Activated CD4-positive, CD25-positive, alpha-beta regulatory T cell treated with anti-CD3 and anti-CD28 coated beads, Interleukin-2, amount 50 U/mL, for 24 hours (primary cell): ENCODE results near the gene GSC2.

Experiments used
- ATAC-seq, 2 donors: fragments of 150-1000 bp; cut with Tn5 transposase; one replicate each; pipeline ENCODE4 v1.10.0; 2021; ENCODE audit warnings: mild to moderate bottlenecking in 1 of 2, moderate library complexity in 1 of 2

The GSC2 gene

DNA sequence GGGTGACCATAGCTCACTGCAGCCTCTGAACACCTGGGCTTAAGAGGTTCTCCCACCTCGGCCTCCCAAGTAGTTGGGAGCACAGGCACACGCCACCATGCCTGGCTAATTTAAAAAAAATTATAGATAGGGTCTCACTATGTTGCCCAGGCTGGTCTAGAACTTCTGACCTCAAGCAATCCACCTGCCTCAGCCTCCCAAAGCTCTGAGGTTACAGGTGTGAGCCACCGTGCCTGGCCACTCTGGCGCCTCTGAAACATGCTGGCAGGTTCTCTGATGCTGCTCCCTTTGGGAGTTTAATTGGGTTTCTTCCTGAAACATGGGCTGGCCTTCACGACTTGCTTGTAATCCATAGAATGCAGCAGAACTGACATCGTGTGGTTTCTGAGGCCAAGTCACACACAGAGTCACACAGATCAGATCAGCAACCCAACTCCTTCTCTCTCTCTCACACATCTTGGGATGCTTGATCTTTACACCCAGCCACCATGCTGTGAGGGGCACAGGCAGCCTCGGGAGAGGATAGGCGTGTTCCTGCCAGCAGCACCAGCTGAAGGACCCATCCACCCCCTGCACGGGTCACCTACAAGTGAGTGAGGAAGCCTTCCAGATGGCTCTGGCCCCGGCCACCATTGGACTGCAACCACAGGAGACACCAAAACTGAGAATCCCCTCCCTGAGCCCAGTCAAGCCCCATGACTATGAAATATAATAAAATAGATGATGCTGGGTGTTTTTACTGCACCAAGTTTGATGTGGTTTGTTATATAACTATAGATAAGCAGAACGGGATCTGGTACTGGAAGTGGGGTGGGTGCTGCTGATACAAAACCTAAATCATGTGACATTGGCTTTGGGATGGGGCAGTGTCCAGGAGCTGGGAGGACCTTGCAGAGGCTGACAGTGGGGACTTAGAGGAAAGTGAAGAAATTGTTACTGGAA lies 3.1 kb upstream of the GSC2 start:
- no peak for ATAC-seq

DNA sequence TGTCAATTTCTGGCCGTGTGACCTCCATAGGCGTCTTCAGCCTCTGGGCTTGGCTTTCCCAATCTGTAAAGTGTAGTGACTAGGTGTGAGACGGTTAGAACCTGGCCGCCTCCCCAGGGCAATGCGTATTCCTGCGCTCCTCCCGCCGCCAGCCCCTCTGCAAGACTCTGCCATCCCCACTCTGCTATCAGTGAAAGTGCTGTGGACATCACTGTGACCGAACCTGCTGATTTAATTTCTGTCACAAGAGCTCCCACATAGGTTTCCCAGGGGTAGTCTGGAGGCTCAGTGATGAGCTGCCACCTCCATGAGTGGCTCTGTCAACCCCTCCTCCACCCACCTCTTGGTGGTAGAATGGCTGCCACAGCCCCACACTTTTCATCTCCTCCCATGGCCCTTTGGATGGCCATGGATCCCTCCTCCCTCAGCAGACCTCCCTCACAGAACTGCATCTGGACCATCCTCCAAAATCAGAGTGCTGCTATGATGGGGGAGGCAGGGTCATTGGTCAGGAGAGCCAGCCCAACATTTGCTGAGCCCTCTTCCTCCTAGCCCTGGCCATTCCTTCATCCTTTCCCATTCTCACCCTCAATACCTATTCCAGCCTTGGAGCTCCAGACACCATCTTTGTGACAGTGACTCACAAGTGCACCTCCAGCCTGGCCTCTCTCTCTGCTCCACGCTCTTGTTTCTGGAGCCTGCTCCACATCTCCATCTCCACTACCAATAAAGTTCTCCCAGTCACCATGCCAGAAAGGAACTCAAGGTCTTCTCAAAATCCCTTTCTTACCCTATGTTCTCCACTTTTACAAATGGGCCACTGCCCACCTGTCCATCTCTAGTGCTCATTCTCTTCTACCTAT lies 1.5 kb upstream of the GSC2 start:
- no peak for ATAC-seq

DNA sequence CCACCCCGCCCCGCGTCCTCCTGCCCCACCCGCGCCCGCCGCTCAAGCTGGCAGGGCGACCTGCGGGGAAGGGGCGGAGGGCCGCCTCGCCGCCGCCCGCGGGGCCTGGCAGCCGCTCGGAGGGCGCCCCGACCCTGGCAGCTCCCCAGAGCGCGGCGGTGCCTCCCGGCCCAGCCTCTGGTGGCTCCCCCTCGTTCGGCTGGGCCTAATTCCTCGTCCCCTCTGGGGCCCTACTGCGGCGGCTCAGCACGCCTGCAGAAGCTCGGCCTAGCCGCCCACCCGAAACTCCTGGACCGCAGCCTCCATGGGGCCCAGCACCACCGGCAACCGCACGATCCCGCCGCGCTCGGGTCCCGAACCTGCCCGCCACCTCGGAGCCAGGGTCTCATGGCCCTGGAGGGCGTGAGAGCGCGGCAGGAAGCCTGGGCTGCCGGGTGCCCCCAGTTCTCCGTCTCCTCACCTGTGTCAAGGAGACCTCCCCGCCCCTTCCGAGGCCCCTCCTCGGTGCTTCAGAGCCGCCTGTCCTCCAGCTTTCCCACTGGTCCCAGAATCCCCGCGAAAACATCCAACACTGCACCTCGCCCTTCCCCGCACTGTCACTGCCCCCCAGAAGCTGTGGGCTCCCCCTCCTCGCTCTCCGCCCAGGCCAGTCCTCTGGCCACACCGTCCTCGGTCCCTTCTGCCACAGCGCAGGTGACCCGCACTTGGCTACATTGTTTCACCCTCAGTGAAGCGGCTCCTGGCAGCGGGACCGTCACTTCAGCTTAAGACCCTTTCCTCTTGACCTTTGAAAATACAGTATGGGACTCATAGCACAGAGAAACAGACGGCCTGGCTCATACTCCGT lies 613 bp upstream of the GSC2 start:
- ATAC-seq, result no peak

DNA sequence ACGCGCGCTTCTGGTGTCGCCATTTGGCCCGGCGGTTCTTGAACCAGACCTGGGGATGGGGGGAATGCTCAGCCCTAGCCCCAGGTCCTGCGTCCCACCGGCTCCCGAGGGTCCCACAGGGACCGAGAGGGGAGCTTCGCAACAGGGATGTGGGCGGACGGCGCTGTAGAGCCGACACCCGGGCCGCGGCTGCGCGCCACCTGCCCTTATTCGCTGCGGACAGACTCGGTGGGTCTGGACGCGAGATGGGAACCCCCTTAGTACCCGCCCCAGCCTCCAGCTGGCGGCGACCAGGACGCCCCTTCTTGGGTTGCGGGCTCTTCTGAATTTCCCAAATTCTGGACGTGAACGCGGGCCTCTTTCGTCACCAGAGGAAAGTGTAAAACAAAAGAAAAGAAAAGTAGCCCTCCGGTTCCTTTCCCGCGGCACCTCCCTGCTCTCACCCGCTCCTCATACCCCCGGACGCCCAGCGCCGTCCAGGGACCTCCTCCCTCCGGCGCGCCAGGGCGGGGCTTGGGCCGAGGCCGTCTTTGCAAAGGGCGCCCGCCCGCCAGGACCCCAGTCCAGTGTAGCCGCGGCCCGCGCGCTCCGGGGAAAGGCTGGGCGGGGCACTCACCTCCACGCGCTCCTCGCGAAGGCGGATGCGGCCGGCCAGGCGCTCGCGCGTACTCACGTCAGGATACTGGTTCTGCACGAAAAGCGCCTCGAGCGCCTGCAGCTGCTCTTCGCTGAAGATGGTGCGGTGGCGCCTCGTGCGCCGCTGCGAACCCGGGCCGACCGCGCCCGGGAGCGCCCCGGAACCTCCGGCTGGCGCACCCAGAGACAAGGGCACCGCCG lies 827 bp downstream of the GSC2 start:
- peak in 1 of 2 donors; percentile 5 for ATAC-seq

DNA sequence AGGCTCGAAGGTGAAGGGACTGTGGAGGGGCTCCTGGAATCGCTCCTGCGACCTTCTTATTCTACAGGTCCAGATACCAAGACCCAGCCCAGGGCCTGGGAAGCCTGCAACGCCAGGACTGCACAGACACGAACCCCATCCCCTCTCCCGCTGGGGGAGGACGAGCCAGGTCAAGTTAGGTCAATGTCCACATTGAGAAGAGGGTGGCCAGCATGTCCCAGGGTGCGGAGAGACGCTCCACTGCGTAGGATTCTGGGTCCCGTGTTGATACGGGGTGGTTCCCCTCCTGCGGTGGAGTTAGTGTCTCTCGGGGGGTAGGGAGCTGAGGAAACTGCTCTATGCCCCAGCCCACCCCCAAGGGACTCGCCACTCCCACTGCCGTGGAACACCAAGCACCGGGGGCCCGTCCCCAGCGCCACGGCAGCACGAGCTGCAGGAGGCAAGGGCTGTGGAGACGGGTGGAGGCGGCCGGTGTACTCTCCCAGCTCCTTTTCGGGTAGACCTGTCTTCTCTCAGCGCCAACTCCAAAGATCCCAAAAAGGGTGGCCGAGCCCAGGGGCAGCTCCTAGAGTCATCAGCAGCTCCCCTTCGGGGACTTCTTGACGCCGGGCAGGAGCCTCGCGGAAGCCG lies 1.6 kb downstream of the GSC2 start:
- ATAC-seq, result no peak

DNA sequence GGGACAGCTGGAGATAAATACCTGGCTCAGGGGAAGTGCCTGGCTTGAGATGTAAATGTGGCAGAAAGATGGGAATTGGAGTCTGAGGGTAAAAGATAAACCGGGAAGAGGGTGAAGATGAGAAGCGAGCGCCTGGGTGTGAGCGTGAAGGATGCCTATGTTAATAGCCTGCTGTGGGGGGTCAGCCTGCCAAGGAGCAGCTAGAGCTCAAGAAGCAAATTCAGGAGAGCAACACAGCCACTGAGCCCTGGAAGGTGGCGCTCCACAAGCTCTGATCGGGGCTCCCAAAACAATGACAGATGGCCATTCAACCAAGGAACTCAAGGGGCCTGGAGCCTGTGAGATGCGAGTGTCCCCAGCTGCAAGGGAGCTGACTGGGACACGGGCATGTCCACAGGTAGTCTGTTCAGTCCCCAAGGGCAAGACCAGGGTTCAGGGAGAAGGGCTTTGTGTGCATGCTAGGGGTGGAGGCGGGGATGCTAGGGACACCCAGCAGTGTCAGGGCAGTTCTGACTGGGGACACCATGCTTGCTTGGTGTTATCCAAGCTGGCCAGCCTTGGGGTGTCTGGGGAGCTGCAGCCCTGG lies 2.8 kb downstream of the GSC2 start:
- no peak for ATAC-seq

DNA sequence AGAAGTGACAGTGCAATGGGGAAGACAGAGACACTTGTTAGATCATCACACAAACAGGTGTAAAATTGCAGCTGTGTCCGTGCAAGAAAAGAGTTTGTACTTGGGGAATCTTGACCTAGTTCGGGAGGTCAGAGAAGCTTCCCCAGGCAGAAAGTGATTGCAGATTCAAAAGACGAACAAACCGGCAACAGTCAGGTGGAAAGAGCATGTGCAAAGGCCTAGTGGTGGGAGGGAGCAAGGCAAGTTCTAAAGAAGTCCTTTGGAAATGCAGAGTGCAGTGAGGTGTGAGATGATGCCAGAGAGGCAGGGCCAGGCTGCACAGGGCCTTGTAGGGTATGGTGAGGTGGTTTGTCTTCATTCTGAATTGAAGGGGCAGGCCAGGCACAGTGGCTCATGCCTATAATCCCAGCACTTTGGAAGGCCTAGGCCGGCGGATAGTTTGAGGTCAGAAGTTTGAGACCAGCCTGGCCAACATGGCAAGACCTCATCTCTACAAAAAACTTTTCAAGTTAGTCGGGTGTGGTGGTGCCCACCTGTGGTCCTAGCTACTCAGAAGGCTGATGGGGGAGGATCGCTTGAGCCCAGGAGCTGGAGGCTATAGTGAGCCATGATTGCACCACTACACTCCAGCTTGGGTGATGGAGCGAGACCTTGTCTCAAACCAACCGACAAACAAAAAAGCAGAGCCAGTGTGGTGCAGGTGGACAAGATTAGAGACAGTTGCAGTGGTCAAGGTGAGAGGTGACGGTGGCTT lies 3.7 kb downstream of the GSC2 start:
- no peak for ATAC-seq

DNA sequence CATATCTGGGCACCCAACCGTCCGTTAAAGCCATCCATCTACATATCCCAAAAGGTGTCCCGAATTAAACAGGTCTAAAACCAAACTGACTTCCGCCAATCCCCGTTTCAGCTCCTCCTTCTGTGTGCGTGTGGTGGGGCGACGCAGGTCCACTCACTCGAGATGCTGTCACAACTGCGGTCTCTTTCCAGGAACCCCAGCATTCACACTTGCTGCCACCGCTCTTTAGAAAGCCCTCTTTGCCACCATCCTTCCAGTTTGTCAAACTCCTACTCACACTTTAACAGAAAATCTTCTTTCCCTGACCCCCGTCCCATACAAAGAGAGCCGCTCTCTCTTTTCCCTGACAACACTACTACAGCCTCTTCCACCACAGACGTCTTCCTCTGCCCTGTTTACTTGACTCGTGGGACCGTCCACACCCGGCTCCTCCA lies 6.1 kb downstream of the GSC2 start:
- ATAC-seq, result peak; percentile 33 to 42

DNA sequence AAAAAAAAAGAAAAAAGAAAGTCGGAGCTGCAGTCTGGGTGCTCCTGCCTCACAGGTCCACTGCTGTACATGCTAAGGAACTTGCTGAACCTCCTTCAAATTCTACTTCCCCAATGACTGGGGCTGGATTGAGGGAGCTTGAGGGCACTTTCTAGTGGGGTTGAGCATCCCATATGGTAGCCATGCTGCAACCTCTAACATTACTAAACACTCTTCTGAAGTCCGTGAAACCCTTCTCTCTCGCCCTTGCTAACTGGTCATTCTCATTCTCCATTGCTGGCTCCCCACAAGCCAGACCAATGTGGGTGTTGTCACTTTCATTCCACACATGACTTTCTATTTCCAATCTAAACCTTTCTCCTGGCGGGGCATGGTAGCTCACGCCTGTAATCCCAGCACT lies 6.9 kb downstream of the GSC2 start:
- no peak for ATAC-seq

DNA sequence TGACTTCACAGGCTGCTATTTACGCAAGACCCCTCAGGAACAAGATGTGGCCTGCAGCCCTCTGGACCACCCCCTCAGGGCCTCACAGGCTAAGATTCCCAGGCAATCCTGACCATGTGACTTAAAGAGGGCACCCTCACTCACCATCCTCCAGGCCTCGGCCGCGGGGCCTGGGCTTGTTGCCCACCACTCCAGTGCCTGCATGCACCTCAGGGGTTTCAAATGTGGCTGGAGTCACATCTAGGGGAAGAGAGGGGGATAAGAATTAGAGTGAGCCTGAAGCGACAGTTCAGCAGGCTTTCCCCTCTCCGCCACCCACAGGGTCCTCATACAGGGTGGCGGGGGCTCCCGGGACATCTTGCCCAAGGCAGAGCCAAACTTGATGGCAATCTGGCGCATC lies 7.7 kb downstream of the GSC2 start:
- no peak for ATAC-seq

DNA sequence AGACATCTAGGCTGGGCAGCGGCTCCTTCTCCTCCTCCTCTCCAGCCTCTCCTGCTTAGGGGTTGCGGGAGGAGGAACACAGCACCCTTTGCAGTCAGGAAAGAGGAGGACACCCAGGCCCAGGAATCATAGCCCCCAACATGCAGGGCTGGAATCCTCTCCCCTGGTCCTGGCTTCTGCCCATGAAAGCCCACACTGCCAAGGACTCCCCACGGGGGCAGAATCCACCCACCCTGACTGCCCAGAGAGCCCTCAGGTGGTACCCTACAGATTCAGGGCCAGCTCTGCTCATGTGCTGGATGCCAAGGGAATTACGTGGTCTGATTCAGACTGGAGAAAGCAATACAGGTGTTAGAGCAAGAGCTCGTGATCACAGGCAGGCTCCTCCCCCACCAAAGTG lies 10.1 kb downstream of the GSC2 start:
- ATAC-seq, result no peak

DNA sequence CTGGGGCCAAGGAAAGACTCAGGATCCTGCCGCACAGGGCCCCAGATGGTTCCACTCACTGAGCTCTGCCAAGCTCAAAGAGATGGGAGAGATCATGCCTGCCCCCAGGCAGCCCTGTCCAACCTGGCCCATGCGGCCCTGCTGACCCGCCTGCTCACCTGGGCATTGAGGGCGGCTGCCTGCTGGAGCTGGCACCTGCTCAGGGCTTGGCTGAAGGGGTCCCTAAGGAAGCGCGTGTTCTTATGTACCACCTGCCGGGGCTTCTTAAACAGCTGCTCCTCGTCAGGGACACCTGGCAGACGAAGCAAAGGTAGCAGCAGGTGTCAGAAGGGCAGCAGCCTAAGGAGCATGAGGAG lies 11.1 kb downstream of the GSC2 start:
- ATAC-seq, result no peak

DNA sequence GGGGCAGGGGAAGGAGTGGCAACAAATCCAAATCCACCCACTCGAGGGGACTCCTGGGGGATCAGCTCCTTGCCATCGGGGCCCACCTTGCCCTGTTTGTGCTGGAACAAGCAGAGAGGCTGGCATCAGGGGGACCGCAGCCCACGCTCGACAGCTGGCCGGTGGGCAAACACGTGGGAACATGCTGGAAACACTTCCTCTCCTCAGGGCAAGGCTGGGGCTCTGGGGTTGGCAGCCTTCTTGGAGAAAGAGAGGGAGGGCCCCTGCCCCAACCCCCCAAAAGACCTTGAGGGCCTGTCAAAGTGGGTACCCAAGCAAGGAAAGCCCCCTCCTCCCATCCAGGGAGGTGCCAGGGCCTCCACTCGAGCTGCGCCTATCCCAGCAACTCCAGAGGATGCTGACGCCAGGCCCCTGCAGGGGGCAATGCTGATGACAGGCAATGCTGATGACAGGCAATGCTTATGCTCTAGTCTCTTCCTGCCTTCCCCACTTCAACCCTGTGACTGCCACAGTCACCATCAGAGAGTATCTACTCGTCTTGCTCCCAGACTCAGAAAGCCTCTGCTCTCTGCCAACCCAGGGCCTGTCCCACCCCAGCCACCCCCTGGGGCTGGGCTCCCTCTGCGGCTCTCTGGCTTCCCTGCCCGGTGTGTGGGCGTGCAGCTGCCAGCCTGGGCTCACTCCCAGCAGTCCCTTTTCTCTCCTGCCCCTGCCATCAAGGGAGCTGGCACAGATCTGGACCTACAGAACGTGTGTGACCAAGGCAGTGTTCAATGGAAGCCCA lies 11.7 kb downstream of the GSC2 start:
- ATAC-seq, result no peak

DNA sequence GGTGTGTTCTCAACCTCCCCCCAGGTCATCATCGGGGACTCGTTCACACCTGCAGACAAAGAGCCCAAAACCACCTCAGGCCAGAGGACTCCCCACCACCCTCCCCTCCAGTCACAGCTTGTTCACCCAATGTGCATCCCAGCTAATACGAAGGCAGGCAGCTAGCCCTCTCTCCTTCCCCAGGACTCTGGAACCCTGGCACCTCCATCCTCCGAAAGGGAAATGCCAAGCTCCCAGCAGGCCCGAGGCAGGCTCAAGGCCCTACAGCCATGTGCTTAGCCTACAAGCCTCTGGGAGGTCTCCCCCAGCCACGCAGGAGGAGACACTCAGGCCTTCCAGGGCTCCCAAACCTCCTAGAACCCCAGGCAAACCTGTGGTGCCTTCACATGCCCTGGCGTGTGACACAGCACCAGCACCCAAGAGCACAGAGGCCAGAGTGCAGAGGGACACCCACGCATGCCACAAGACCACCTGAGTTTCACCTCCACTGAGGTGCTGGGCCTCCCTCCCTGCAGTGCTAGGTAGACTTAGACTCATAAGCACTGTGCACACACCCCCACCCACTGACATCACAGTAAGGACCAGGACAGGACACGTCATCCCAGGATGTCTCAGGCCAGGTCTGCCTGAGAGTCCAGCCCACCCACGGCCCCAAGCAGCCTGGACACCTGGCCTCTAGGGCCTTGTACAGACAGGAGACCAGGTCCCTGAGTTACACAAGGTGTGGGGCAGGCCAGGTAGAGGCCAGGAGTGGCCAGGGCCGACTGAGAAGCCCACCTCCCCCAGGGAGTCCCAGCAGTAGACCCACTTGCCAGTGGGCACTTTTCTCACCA lies 12.5 kb downstream of the GSC2 start:
- ATAC-seq, result no peak

DNA sequence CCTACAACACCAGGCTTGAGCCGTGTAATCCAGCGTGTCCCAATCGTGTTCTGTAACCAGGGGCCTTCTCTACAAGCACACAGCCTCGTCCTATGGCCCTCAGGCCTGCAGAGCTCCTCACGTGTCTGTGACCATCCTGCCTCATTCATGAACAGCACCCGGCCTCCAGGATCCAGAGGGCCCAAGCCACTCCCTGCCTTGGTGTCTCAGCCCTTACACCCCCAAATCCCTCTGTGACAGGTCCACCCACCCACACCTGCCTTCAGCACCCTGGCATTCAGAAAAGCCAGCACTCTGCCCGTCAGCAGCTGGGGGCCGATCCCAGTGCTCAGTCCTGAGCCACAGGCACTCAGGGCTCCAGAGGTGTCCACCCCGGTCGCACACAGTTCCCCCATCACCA lies 13.2 kb downstream of the GSC2 start:
- no peak for ATAC-seq

DNA sequence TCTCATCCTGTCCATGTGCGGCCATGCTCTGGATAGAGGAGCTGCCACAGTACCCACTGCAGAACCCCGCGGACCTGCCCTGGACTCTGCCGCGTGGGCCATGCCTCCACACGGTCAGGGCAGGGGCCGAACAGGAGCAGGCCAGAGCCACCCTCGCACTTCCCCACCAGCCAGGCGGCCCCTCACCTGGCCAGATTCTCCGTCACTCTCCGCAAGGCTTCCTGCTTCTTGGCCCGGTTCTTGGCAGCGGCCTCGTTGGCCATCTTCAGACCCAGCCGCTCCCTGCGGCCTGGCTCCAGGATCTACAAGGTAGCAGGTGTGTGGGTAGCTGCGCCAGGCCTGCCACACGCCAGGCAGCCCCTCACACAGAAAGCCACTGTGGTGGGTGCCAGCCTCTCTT lies 15.2 kb downstream of the GSC2 start:
- ATAC-seq, result no peak

DNA sequence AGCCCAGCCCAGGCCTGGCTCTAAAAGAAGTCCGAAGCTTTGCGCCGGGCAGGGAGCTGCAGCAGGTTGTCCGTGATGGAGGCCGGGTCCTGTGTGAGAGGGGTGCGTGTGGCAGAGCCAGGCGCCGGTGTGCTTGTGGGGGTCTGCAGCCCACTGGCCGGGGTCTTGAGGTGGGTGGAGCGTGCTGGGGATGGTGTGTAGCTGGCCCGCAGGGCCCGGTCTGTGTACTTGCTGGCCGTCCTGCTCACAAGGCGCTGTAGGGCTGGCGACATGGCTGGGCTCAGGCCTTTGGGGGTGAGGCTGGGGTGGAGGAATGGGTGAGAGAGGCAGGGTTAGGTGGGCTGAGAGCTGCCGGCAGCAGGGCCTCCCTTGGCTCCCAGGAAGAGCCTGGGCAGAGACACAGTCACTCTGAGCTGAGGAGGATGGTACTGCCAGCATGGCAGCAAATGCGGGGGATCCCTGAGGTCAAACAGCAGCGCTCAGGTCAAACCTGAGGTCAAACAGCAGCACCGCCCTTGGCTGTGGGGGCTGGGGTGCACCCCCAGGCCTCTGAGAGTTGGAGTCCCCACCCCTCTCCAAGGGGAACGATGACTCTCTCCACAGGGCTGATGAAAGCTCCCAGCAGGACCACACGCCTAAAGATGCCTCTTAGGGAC lies 15.8 kb downstream of the GSC2 start:
- no peak for ATAC-seq

DNA sequence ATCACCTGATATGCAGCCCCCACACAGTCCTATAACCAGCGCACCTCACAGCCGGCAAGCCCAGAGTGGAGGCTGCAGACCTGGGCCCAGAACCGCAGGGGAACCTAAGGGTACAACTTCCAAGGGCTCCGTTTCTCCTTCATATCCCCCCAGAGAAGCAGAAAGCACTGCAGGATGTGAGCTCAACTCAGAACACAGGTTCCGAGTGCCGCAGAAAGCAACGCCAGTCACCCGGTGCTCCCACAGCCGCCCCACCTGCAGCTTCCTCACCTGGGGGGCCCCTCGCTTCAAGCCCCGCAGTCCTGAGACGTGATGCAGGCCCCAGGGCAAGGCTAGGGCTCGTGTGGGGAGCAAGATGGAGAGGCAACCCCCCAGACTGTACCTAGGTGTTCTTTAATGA lies 16.5 kb downstream of the GSC2 start:
- ATAC-seq, result no peak
